GM19468 (cell line): Measurements from ENCODE around the gene HSPG2.

ENCODE experiments used
- ATAC-seq: cut with Tn5 transposase; IDR thresholded peaks from one replicate; pipeline ENCODE4 v1.9.1; 2021; ENCODE audit warnings: mild to moderate bottlenecking, moderate library complexity, moderate number of reproducible peaks; ENCODE audit not compliant: unreplicated experiment; ENCODE audit errors: extremely low read depth

The HSPG2 gene

DNA sequence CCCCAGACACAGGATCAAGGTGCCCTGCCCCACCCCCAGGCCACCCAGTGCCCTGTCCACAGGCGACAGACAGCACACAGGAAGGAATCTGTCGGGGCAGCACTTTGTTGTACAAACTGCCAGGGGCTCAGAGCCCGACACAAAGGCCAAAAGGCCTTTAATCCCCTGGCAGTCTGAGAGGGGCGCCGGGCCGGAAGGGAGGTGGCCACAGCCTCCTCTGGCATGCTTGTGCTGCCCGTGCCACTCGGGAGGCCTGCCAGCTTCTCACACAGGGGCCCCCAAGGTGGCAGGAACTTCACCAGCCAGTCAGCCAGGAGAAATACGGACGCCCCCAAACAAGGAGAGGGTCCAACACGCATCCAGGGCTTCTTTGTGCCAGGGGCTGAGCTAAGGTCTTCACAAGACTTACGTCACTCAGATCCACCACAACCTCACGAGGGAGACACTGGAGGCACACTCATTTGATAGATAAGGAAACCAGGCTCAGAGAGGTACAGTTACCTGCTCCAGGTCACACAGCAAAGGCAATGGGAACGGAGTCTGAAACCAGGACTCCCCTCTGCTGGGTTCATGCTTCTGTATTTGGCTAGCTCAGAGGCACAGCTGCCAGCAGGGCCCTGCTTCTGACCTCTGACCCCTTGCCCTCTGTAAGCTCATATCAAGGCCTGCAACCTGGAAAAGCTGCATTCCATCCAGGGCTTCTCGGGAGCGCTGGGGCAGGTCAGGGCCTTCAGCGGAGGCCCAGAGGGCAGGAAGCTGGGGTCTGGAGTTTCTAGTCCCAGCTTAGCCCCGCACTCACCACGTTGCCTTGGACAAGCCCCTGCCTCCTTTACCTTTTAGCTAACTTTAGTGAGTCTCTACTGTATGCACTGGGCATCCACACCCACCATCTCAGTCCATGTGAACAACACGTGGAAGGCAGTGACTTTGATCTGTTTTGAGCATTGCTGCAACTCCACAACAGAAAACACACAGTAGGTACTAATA lies 34.8 kb downstream of the HSPG2 start:
- ATAC-seq, result no peak

GRCh38 chr1:21901473-21901847 lies 35.6 kb downstream of the HSPG2 start:
- no peak for ATAC-seq

DNA sequence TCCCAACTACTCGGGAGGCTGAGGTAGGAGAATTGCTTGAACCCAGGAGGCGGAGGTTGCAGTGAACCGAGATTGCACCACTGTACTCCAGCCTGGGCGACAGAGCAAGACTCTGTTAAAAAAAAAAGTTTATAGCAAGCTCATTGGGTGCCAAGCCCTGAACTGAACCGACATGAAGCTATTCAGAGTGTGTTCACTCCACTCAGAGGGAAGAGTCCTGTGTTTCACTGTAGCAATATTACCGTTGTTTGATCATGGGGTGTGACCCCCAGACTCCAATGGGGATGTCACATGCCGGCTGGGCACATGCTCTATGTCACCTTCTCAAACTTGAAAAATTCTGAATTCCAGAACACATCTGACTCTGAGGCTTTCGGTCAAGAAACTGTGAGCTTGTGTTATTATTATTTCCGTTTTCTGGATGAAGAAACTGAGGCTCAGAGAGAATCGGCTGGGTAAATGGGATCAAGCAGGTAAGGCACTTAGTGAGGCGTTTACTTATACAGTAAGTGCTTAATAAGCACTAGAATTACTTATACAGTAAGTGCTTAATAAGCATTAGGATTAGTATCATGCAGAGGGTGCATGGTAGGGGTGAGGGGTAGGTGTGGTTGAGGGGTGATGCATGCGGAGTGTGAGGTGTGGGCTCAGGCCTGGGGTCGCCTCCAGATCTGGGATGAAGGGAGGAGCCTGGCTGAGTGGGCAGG lies 36.2 kb downstream of the HSPG2 start:
- ATAC-seq, result no peak

GRCh38 chr1:21899987-21900386 lies 37.1 kb downstream of the HSPG2 start:
- ATAC-seq, result no peak

DNA sequence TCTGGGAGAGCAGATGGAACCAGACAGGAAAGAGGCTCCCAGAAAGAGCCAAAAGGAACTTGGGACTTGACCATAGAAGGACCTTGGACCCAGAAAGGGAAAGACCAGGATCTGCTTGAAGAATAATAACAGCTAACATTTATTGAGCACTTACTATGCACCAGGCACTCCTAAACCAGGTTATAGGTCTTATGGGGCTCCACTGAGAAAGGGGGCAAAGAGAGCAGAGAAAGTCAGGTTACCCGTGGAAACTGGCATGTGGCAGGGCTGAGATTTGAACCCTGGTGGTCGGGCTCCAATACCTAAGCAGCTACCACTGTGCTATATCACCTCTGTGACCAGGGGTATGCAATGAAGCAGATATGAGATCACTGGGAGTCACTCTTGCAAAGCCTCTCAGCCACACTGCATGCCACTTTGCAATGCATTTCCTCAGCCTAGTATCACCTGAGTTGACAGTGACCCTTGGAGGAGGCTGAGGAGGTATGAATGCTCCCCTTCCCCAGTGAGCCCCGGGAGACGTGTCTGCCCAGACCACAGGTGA lies 37.8 kb downstream of the HSPG2 start:
- ATAC-seq, result no peak

- no peak for ATAC-seq
These were observed 38.5 kb downstream of the HSPG2 start for GRCh38 chr1:21898326-21899200.

GRCh38 chr1:21897844-21898243 lies 39.3 kb downstream of the HSPG2 start:
- ATAC-seq, result no peak

DNA sequence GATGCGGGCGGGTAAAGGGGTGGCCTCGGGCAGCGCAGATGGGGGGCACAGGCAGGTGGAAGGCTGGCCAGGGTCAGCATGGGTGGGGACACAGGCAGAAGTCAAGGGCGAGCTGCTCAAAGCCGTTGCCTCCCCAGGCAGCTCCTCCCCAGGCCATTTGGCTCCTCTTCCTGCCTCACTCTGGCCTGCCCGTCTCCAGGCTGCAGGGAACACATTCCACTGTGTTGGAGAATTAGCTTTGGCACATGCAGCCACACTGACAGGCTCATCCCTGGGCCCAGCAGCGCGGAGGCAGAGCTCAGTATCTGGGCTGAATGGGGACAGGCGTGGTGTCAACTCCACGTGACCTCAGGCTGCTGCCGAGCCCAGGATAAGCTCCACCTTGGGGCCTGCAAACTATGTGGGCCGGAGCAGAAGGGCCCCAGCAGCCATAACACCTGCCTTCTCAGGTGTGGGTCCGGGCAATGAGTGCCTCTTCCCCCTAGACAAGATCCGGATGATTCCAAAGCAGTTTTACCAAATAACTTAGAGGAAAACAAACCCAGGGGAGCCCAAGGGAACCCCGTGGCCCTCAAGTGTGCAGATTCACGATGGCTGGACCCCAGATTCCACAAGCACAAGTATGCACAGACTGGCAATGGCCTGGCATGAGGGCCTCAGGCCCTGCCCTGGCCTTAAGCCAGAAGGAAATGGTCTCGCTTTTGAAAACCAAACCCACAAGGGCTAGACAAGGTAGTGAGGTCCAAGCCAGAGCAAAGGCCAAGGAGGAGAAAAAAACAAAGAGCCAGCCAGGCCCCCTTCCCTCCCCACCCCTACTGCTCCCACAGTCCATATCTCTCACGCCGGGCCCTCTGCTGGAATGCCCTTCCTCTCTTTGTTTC lies 40.2 kb downstream of the HSPG2 start:
- ATAC-seq, result no peak

DNA sequence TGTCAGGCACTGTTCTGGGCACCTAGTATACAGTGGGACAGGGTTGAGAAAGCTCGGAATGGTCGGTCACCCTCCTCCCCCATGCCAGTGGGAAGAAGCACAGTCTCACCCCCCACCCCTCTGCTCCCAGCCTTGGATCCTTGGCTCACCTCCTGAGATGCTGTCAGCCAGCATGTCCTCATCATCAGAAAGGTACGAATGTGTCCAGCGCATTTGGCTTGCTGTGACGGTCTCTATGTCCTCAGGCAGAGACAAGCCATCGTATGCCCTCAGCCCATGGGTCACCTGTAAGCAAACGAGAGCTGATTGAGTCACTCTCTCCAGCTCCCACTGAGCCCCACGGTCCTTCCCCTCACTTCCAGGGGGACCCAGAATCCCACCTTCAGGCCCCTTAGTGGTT lies 41.1 kb downstream of the HSPG2 start:
- no peak for ATAC-seq

GRCh38 chr1:21894034-21894881 lies 42.9 kb downstream of the HSPG2 start:
- ATAC-seq, result no peak

DNA sequence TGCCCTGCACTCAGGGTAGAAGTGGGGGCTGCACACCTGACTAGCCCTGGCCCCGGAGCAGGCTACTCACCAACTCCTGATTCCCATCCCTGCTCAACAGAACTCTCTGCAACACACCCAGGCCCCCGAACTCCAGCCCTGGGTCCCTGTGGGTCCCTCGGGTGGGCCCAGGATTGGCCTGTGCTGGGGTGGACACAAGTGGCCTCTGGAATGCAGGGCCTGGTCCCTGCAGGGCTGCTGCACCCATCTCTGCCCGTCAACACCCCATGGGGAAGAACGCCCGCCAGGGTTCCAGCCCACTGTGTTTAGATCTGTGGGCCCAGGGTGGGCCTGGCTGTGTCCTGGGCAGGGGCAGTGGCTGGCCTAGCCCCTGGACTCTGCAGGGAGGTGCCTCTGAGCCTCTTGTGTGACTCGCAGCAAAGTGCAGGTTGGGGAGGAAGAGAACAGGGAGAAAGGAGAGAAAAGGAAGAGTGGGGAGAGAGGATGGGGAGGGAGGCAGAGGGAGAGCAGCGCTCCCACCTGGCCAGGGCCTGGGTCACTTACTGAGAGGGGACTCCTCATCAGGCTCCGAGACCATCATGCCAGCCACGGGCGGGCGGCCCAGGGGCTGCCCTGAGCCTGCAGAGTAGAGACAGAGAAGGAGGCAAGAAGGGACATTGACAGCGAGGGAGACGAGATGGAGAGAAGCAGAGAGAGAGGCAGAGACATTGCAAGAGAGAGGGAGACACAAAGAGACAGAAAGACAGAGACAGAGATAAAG lies 43.9 kb downstream of the HSPG2 start:
- no peak for ATAC-seq

GRCh38 chr1:21891621-21892479 lies 45.3 kb downstream of the HSPG2 start:
- no peak for ATAC-seq

- ATAC-seq, result no peak
These were observed 46.0 kb downstream of the HSPG2 start for GRCh38 chr1:21891081-21891480.

DNA sequence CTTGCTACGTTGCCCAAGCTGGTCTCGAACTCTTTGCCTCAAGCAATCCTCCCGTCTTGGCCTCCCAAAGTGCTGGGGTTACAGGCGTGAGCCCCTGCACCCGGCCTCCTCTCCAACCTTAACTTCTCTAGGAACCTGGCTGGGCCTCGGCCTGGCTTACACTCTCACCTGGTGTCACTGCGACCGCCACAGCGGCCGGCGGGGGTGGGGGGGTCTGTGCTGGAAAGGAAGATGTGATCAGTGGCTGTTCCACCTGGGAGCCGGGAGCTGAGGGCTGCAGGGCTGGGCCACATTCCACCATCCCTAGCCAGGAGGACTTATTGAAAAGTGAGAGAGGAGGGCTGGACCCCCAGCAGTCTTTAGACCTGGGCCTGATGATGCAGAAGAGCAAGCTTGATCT lies 48.6 kb downstream of the HSPG2 start:
- ATAC-seq, result no peak

GRCh38 chr1:21887796-21888195 lies 49.3 kb downstream of the HSPG2 start:
- no peak for ATAC-seq

- ATAC-seq, result no peak
These were observed 49.8 kb downstream of the HSPG2 start for GRCh38 chr1:21887216-21887736.
